ENCODE results near the gene ZNF738.

- TF ChIP-seq RAD21 (IDR thresholded peaks at IDR 0.05; ENCODE audit: low read depth) (no peak), EP300 (IDR thresholded peaks at IDR 0.05; ENCODE audit: borderline replicate concordance) (no peak), NFIC (IDR thresholded peaks at IDR 0.05) (no peak)
Measured at GRCh38 chr19:21314676-21315075, 44.1 kb upstream of the ZNF738 start.

Data from Ishikawa (cell line).